GM23338 (cell line): ENCODE data around the gene FUZ. TPM values are rescaled to one million over a fixed set of nuclear protein-coding genes. Genes with fewer than 3 reads are reported as not detected.

Experiments used
- ATAC-seq: fragments of 200-7000 bp; cut with Tn5 transposase; 3 replicates; pipeline ENCODE4 v1.9.1; 2020
- DNase-seq: peaks from one replicate; pipeline ENCODE4 v3.0.0-alpha.2; 2015; ENCODE audit warnings: low spot score
- H2AFZ ChIP-seq: fragments of 200-600 bp; sonication (generic); 2 replicates; pipeline ENCODE4 v1.8.0; 2016; ENCODE audit warnings: antibody characterized with exemption, mild to moderate bottlenecking, moderate library complexity
- H3F3A ChIP-seq: fragments of 200-600 bp; sonication (generic); replicated peaks from 2 replicates; pipeline ENCODE4 v1.8.0; 2017; ENCODE audit warnings: antibody characterized with exemption, mixed run types, low read depth
- H3K27ac ChIP-seq: fragments of 200-600 bp; sonication (generic); 2 replicates; pipeline ENCODE4 v1.6.1; 2016; ENCODE audit warnings: low read depth
- H3K27me3 ChIP-seq: fragments of 200-600 bp; sonication (generic); 2 replicates; pipeline ENCODE4 v1.8.0; 2016; ENCODE audit warnings: mild to moderate bottlenecking, mixed run types, moderate library complexity; ENCODE audit not compliant: insufficient read depth
- H3K36me3 ChIP-seq: fragments of 200-600 bp; sonication (generic); 2 replicates; pipeline ENCODE4 v1.8.0; 2016; ENCODE audit warnings: mild to moderate bottlenecking; ENCODE audit not compliant: insufficient read depth
- H3K4me1 ChIP-seq: fragments of 200-600 bp; sonication (generic); 2 replicates; pipeline ENCODE4 v1.8.0; 2016; ENCODE audit warnings: mild to moderate bottlenecking, moderate library complexity; ENCODE audit not compliant: insufficient read depth
- H3K4me2 ChIP-seq: fragments of 200-600 bp; sonication (generic); 2 replicates; pipeline ENCODE4 v1.7.1; 2017; ENCODE audit warnings: mixed run types
- H3K4me3 ChIP-seq: fragments of 200-600 bp; sonication (generic); 2 replicates; pipeline ENCODE4 v1.6.1; 2016; ENCODE audit warnings: mixed run types
- H3K79me2 ChIP-seq: fragments of 200-600 bp; sonication (generic); replicated peaks from 2 replicates; pipeline ENCODE4 v1.8.0; 2017; ENCODE audit warnings: mild to moderate bottlenecking; ENCODE audit not compliant: insufficient read depth
- H3K9me2 ChIP-seq: fragments of 200-600 bp; sonication (generic); 2 replicates; pipeline ENCODE4 v1.8.0; 2017; ENCODE audit not compliant: insufficient read depth
- H4K20me1 ChIP-seq: fragments of 200-600 bp; sonication (generic); replicated peaks from 2 replicates; pipeline ENCODE4 v1.8.0; 2017; ENCODE audit warnings: mild to moderate bottlenecking; ENCODE audit not compliant: insufficient read depth
- H3K27ac Mint-ChIP-seq: 2 replicates; pipeline ENCODE4 v1.8.0; 2020; ENCODE audit warnings: inconsistent platforms, mild to moderate bottlenecking, moderate library complexity, mixed read lengths
- H3K27me3 Mint-ChIP-seq: 3 replicates; pipeline ENCODE4 v1.8.0; 2022; ENCODE audit warnings: low read depth, mild to moderate bottlenecking, moderate library complexity, mixed read lengths, inconsistent platforms; ENCODE audit not compliant: insufficient read depth, poor library complexity
- H3K36me3 Mint-ChIP-seq: 3 replicates; pipeline ENCODE4 v1.8.0; 2021; ENCODE audit warnings: low read depth, mild to moderate bottlenecking, inconsistent platforms, moderate library complexity, mixed read lengths
- H3K4me1 Mint-ChIP-seq: 3 replicates; pipeline ENCODE4 v1.8.0; 2020; ENCODE audit warnings: mild to moderate bottlenecking, inconsistent platforms, mixed read lengths
- H3K4me3 Mint-ChIP-seq: 3 replicates; pipeline ENCODE4 v1.8.0; 2021; ENCODE audit warnings: moderate library complexity, mild to moderate bottlenecking, inconsistent platforms, mixed read lengths
- H3K9me3 Mint-ChIP-seq: 3 replicates; pipeline ENCODE4 v1.8.0; 2020; ENCODE audit warnings: moderate library complexity, mild to moderate bottlenecking, inconsistent platforms, mixed read lengths
- CREB1 ChIP-seq: fragments of 250-450 bp; sonication (Bioruptor Pico); IDR thresholded peaks from 2 replicates; pipeline ENCODE4 v1.5.0; 2020; ENCODE audit warnings: low read depth, mild to moderate bottlenecking, moderate library complexity
- EZH2 ChIP-seq: fragments of 200-600 bp; sonication (generic); IDR thresholded peaks from one replicate; pipeline ENCODE4 v1.8.0; 2017; ENCODE audit warnings: antibody characterized with exemption, mild to moderate bottlenecking, low read depth; ENCODE audit not compliant: unreplicated experiment
- EZH2phosphoT487 ChIP-seq: fragments of 200-600 bp; sonication (generic); IDR thresholded peaks from one replicate; pipeline ENCODE4 v1.8.1; 2018; ENCODE audit warnings: antibody characterized with exemption; ENCODE audit not compliant: unreplicated experiment
- JUNB ChIP-seq: IDR thresholded peaks from one replicate; pipeline ENCODE4 v1.6.1; 2016; ENCODE audit warnings: antibody characterized with exemption; ENCODE audit not compliant: unreplicated experiment
- NANOG ChIP-seq: IDR thresholded peaks from 2 replicates; pipeline ENCODE4 v1.6.1; 2016; ENCODE audit warnings: antibody characterized with exemption, borderline replicate concordance
- POLR2AphosphoS5 ChIP-seq: IDR thresholded peaks from 2 replicates; pipeline ENCODE4 v1.6.1; 2016; ENCODE audit warnings: antibody characterized with exemption, low read depth
- STAT1 ChIP-seq: IDR thresholded peaks from one replicate; pipeline ENCODE4 v1.6.1; 2016; ENCODE audit warnings: antibody characterized with exemption; ENCODE audit not compliant: unreplicated experiment
- ZNF331 ChIP-seq: fragments of 250-450 bp; sonication (Bioruptor Pico); IDR thresholded peaks from 2 replicates; pipeline ENCODE4 v1.5.0; 2020; ENCODE audit warnings: low read depth, mild to moderate bottlenecking, moderate library complexity
- polyA plus RNA-seq: library from polyadenylated mRNA; unstranded; fragments of >200 nt; fragmentation: Nextera tagmentation; extraction: Ambion mirVana; gene quantifications from 2 replicates; pipeline ENCODE4 v1.2.1, GENCODE V29; 2016
- total RNA-seq: library from RNA; depleted of rRNA; stranded (reverse); fragments of >200 nt; shearing (Covaris generic); gene quantifications from 2 replicates; pipeline ENCODE4 v1.2.3, GENCODE V29; 2014
- TF ChIP-seq, protein P1 (sequence below): IDR thresholded peaks from 2 replicates; pipeline ENCODE4 v1.6.1; 2016; ENCODE audit warnings: antibody characterized with exemption
- TF ChIP-seq, protein P2 (sequence below), 2 experiments: fragments of 200-600 bp in 1 of 2; sonication (generic) in 1 of 2; conservative IDR thresholded peaks; 2 replicates each; pipeline versions ENCODE4 v1.5.1 to v1.6.1; 2016 to 2017; ENCODE audit warnings: antibody characterized with exemption in 2 of 2, low read depth in 2 of 2, mild to moderate bottlenecking in 2 of 2, moderate library complexity in 1 of 2
- TF ChIP-seq, protein P3 (sequence below): IDR thresholded peaks from one replicate; pipeline ENCODE4 v1.6.1; 2018; ENCODE audit warnings: antibody characterized with exemption; ENCODE audit not compliant: unreplicated experiment

Gene FUZ
- total and polyA plus RNA-seq, 2 experiments from 2014 or later = 24.3 to 34.8 TPM

- TF ChIP-seq, protein P1, sequence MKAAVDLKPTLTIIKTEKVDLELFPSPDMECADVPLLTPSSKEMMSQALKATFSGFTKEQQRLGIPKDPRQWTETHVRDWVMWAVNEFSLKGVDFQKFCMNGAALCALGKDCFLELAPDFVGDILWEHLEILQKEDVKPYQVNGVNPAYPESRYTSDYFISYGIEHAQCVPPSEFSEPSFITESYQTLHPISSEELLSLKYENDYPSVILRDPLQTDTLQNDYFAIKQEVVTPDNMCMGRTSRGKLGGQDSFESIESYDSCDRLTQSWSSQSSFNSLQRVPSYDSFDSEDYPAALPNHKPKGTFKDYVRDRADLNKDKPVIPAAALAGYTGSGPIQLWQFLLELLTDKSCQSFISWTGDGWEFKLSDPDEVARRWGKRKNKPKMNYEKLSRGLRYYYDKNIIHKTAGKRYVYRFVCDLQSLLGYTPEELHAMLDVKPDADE = no peak
- no peak for TF ChIP-seq EZH2
- no peak for TF ChIP-seq NANOG
- TF ChIP-seq CREB1 (CRISPR knock-in tag) = no peak
- TF ChIP-seq STAT1 = no peak
- TF ChIP-seq JUNB = no peak
- no peak for TF ChIP-seq POLR2AphosphoS5
Measured at GRCh38 chr19:49793561-49793840, 19.6 kb downstream of the FUZ start (continued).

- no peaks in the 10 kb centered on the region for H3K4me1 Mint-ChIP-seq
- peaks cover 3% of the 10 kb centered on the region; the same call in 1 of the 3 replicates for H3K9me3 Mint-ChIP-seq
- Histone ChIP-seq H3F3A (0 out of 2 replicates have a peak, but pooled peaks cover 3% of the 10 kb centered on the region), H3K27me3 (no peaks in the 10 kb centered on the region), H3K79me2 (no peaks in the 10 kb centered on the region; the same call in 1 of the 2 replicates), H3K36me3 (no peaks in the 10 kb centered on the region; the same call in 1 of the 2 replicates), H3K4me1 (no peaks in the 10 kb centered on the region), H3K27ac (no peak overlapping the region), H2AFZ (no peak overlapping the region), H3K9me2 (no peaks in the 10 kb centered on the region), H3K4me3 (no peak overlapping the region), H3K4me2 (no peak overlapping the region), H4K20me1 (peaks cover 4% of the 10 kb centered on the region)
- ATAC-seq = no peak
- H3K4me3 Mint-ChIP-seq = no peak overlapping the region
- DNase-seq = no peak
- TF ChIP-seq NANOG = no peak
- TF ChIP-seq CREB1 (CRISPR knock-in tag) = no peak
- TF ChIP-seq JUNB = no peak
- TF ChIP-seq EZH2phosphoT487 = no peak
- TF ChIP-seq, protein P2, sequence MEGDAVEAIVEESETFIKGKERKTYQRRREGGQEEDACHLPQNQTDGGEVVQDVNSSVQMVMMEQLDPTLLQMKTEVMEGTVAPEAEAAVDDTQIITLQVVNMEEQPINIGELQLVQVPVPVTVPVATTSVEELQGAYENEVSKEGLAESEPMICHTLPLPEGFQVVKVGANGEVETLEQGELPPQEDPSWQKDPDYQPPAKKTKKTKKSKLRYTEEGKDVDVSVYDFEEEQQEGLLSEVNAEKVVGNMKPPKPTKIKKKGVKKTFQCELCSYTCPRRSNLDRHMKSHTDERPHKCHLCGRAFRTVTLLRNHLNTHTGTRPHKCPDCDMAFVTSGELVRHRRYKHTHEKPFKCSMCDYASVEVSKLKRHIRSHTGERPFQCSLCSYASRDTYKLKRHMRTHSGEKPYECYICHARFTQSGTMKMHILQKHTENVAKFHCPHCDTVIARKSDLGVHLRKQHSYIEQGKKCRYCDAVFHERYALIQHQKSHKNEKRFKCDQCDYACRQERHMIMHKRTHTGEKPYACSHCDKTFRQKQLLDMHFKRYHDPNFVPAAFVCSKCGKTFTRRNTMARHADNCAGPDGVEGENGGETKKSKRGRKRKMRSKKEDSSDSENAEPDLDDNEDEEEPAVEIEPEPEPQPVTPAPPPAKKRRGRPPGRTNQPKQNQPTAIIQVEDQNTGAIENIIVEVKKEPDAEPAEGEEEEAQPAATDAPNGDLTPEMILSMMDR (conservative IDR thresholded peaks at IDR 0.05; ENCODE audit: low read depth in 2 of 2) = no peak
- TF ChIP-seq, protein P3, sequence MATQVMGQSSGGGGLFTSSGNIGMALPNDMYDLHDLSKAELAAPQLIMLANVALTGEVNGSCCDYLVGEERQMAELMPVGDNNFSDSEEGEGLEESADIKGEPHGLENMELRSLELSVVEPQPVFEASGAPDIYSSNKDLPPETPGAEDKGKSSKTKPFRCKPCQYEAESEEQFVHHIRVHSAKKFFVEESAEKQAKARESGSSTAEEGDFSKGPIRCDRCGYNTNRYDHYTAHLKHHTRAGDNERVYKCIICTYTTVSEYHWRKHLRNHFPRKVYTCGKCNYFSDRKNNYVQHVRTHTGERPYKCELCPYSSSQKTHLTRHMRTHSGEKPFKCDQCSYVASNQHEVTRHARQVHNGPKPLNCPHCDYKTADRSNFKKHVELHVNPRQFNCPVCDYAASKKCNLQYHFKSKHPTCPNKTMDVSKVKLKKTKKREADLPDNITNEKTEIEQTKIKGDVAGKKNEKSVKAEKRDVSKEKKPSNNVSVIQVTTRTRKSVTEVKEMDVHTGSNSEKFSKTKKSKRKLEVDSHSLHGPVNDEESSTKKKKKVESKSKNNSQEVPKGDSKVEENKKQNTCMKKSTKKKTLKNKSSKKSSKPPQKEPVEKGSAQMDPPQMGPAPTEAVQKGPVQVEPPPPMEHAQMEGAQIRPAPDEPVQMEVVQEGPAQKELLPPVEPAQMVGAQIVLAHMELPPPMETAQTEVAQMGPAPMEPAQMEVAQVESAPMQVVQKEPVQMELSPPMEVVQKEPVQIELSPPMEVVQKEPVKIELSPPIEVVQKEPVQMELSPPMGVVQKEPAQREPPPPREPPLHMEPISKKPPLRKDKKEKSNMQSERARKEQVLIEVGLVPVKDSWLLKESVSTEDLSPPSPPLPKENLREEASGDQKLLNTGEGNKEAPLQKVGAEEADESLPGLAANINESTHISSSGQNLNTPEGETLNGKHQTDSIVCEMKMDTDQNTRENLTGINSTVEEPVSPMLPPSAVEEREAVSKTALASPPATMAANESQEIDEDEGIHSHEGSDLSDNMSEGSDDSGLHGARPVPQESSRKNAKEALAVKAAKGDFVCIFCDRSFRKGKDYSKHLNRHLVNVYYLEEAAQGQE = no peak
- no peak for TF ChIP-seq ZNF331
- TF ChIP-seq STAT1 = no peak
- no peak for TF ChIP-seq EZH2
- no peak overlapping the region for H3K27ac Mint-ChIP-seq
- H3K36me3 Mint-ChIP-seq = peaks cover 46% of the 10 kb centered on the region
- H3K27me3 Mint-ChIP-seq = peaks cover 11% of the 10 kb centered on the region
Measured at GRCh38 chr19:49792829-49793560, 20.1 kb downstream of the FUZ start.
